Measurements from ENCODE around the gene FOXJ2. TPM values are rescaled to one million over a fixed set of nuclear protein-coding genes. Genes with fewer than 3 reads are reported as not detected.

Gene FOXJ2
- total and polyA plus RNA-seq, 2 of the 4 experiments (the other 2 are of a cell fraction), result 3.0 to 8.4 TPM

DNA sequence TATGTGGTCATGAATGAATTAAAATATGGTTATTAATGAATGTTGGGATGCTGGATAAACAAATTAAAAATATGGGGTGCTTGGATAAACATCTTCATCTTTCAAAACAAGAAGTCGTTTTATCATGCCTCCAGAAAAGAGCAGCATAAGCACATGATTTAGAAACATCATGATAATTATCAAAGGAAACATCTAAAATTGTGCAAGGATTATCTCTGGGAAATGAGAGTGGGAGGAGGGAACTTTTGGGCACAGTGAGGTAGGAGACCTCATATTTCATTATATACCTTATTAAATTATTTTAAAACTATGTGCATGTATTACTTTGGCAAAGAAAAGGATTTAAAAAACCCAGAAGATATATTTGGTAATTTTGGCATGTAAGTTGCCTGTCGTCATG lies 24.8 kb downstream of the FOXJ2 start:
- in situ Hi-C loops (cut with MboI; ENCODE audit: low sequenced_read_pairs), result no loop called here
- Histone ChIP-seq H3K27me3 (ENCODE audit: control insufficient read depth, insufficient read depth, low read length) (no peaks in the 10 kb centered on the region), H3K36me3 (ENCODE audit: control insufficient read depth, insufficient read depth, low read length) (peaks cover 8% of the 10 kb centered on the region), H4K20me1 (ENCODE audit: insufficient read depth, low read length) (no peaks in the 10 kb centered on the region), H3K18ac (ENCODE audit: low read depth, low read length) (no peak overlapping the region), H3K23ac (ENCODE audit: low read depth, low read length) (no peak overlapping the region), H3K79me1 (ENCODE audit: low read depth in 1 of 2, low read length in 2 of 2) (no peaks in the 10 kb centered on the region; a peak in 1 of 4 replicates), H3K9me1 (ENCODE audit: insufficient read depth, low read length) (peaks cover 3% of the 10 kb centered on the region; the same call in 1 of the 2 replicates), H4K8ac (ENCODE audit: low read depth in 2 of 2, low read length in 2 of 2) (no peak overlapping the region), H2BK15ac (ENCODE audit: low read depth, low read length) (no peak overlapping the region), H2BK20ac (ENCODE audit: low read depth, low read length) (no peak overlapping the region), H2AFZ (replicated peaks; ENCODE audit: low read length, poor library complexity) (no peak overlapping the region), H3K4ac (ENCODE audit: low read depth, low read length) (no peak overlapping the region), H3K14ac (replicated peaks; ENCODE audit: low read depth, low read length) (no peak overlapping the region), H4K5ac (ENCODE audit: low read depth, low read length) (no peak overlapping the region), H3K56ac (ENCODE audit: extremely low read depth, insufficient read depth, low read length) (no peak overlapping the region), H2AK9ac (replicated peaks; ENCODE audit: low read depth, low read length, poor library complexity) (no peak overlapping the region), H4K91ac (ENCODE audit: insufficient read depth, low read depth, low read length) (no peak overlapping the region), H3K4me2 (ENCODE audit: low read depth, low read length) (no peak overlapping the region), H3K27ac (ENCODE audit: insufficient read depth, low read length) (no peak overlapping the region), H3K4me3 (ENCODE audit: insufficient read depth, low read depth, low read length) (no peak overlapping the region), H2AK5ac (ENCODE audit: low read depth, low read length) (no peak overlapping the region), H3K4me1 (ENCODE audit: control insufficient read depth, insufficient read depth, low read length) (peaks cover 1% of the 10 kb centered on the region; the same call in 1 of the 2 replicates), H3K9ac (ENCODE audit: low read depth, low read length) (no peak overlapping the region), H2BK5ac (ENCODE audit: low read depth, low read length, poor library complexity, severe bottlenecking) (no peak overlapping the region), H3K9me3 (ENCODE audit: control insufficient read depth, insufficient read depth, low read length) (no peaks in the 10 kb centered on the region), H2BK120ac (ENCODE audit: low read depth, low read length) (no peak overlapping the region)
- TF ChIP-seq RAD21 (IDR thresholded peaks at IDR 0.05; ENCODE audit: low read length) (no peak), MXI1 (IDR thresholded peaks at IDR 0.05; ENCODE audit: borderline replicate concordance, low read depth, low read length) (no peak), CTCF (conservative IDR thresholded peaks at IDR 0.05; ENCODE audit: low read depth, low read length) (no peak), BHLHE40 (IDR thresholded peaks at IDR 0.05; ENCODE audit: low read depth, low read length) (no peak), SMC3 (IDR thresholded peaks at IDR 0.05; ENCODE audit: low read depth, low read length) (no peak), MAFK (IDR thresholded peaks at IDR 0.05; ENCODE audit: low read depth, low read length) (no peak), MAZ (IDR thresholded peaks at IDR 0.05; ENCODE audit: borderline replicate concordance, low read depth, low read length) (no peak), CHD1 (IDR thresholded peaks at IDR 0.05; ENCODE audit: low read depth, low read length) (no peak), FOS (IDR thresholded peaks at IDR 0.05; ENCODE audit: low read depth, low read length) (no peak), RCOR1 (IDR thresholded peaks at IDR 0.05; ENCODE audit: insufficient replicate concordance, low read length) (no peak), NFE2L2 (IDR thresholded peaks at IDR 0.05; ENCODE audit: low read depth, low read length) (no peak), CEBPB (IDR thresholded peaks at IDR 0.05; ENCODE audit: low read depth, low read length) (no peak), RFX5 (IDR thresholded peaks at IDR 0.05; ENCODE audit: low read depth, low read length) (no peak), POLR2A (IDR thresholded peaks at IDR 0.05; ENCODE audit: low read depth, low read length) (no peak)
- TF ChIP-seq, protein P1, sequence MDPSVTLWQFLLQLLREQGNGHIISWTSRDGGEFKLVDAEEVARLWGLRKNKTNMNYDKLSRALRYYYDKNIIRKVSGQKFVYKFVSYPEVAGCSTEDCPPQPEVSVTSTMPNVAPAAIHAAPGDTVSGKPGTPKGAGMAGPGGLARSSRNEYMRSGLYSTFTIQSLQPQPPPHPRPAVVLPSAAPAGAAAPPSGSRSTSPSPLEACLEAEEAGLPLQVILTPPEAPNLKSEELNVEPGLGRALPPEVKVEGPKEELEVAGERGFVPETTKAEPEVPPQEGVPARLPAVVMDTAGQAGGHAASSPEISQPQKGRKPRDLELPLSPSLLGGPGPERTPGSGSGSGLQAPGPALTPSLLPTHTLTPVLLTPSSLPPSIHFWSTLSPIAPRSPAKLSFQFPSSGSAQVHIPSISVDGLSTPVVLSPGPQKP (IDR thresholded peaks at IDR 0.05; ENCODE audit: borderline replicate concordance, low read depth, low read length), result no peak
- TF ChIP-seq, protein P2, sequence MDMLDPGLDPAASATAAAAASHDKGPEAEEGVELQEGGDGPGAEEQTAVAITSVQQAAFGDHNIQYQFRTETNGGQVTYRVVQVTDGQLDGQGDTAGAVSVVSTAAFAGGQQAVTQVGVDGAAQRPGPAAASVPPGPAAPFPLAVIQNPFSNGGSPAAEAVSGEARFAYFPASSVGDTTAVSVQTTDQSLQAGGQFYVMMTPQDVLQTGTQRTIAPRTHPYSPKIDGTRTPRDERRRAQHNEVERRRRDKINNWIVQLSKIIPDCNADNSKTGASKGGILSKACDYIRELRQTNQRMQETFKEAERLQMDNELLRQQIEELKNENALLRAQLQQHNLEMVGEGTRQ (IDR thresholded peaks at IDR 0.05; ENCODE audit: low read depth, low read length), result no peak
- intact Hi-C loops (cut with micrococcal nuclease), result no loop called here
- DNase-seq, result no peak
- WGBS, 2 experiments (ENCODE audit: extremely low coverage in 2 of 2, insufficient read length in 1 of 2), result no CpG with 5 or more reads among the region's 2 CpGs
- no peak for ATAC-seq (ENCODE audit: low read depth)
- no TSS peak for BruUV-seq (replicated peaks)
- ChIA-PET CTCF (interaction anchor here (0.9 to 1.3 kb wide), 3 partner anchors 10 to 21 kb away, joined by 3 to 4 read pairs (median 4); no protein-coding TSS in a partner anchor), POLR2A (ENCODE audit: unreplicated experiment) (no interaction called here)
- dilution Hi-C loops (cut with HindIII; ENCODE audit: low sequenced_read_pairs, unreplicated experiment), result no loop called here

Data from IMR-90 (cell line).